Adipocyte (in vitro differentiated cells): ENCODE measurements around the gene SEC14L1.

Source experiments
- DNase-seq: peaks from one replicate; pipeline ENCODE4 v3.0.0-alpha.2; 2015; ENCODE audit warnings: low read depth
- H3K27me3 ChIP-seq: replicated peaks from 2 replicates; pipeline ENCODE4 v1.7.0; 2013; ENCODE audit warnings: mild to moderate bottlenecking, low read length, moderate library complexity; ENCODE audit not compliant: control insufficient read depth, insufficient read depth
- H3K36me3 ChIP-seq: 2 replicates; pipeline ENCODE4 v1.7.0; 2013; ENCODE audit warnings: low read length, mild to moderate bottlenecking, moderate library complexity; ENCODE audit not compliant: control insufficient read depth, insufficient read depth, severe bottlenecking
- H3K4me1 ChIP-seq: 2 replicates; pipeline ENCODE4 v1.7.0; 2013; ENCODE audit warnings: mild to moderate bottlenecking, low read length, moderate library complexity; ENCODE audit not compliant: control insufficient read depth, insufficient read depth
- H3K4me3 ChIP-seq: 2 replicates; pipeline ENCODE4 v1.7.0; 2013; ENCODE audit warnings: mild to moderate bottlenecking, low read length, moderate library complexity
- H3K9ac ChIP-seq: 2 replicates; pipeline ENCODE4 v1.7.0; 2013; ENCODE audit warnings: mild to moderate bottlenecking, low read length, moderate library complexity
- H3K9me3 ChIP-seq: 2 replicates; pipeline ENCODE4 v1.7.0; 2013; ENCODE audit warnings: mild to moderate bottlenecking, low read length, moderate library complexity; ENCODE audit not compliant: control insufficient read depth

Gene SEC14L1

GRCh38 chr17:77203846-77204245 is 63.1 kb downstream of the SEC14L1 start:
- Histone ChIP-seq H3K4me1 (peaks cover 12% of the 10 kb centered on the region), H3K36me3 (peaks cover 80% of the 10 kb centered on the region), H3K27me3 (no peaks in the 10 kb centered on the region), H3K9me3 (no peaks in the 10 kb centered on the region), H3K4me3 (no peak overlapping the region), H3K9ac (no peak overlapping the region)
- no peak for DNase-seq

- no peak for DNase-seq
- no peak overlapping the region for H3K4me3 ChIP-seq
- H3K9ac ChIP-seq: no peak overlapping the region
Measured at GRCh38 chr17:77204536-77204935, 63.8 kb downstream of the SEC14L1 start.

GRCh38 chr17:77205396-77206125 is 64.8 kb downstream of the SEC14L1 start:
- Histone ChIP-seq H3K27me3 (no peaks in the 10 kb centered on the region), H3K9me3 (no peaks in the 10 kb centered on the region), H3K36me3 (peaks cover 83% of the 10 kb centered on the region), H3K9ac (no peak overlapping the region), H3K4me3 (no peak overlapping the region), H3K4me1 (peaks cover 13% of the 10 kb centered on the region)
- no peak for DNase-seq

More at GRCh38 chr17:77204536-77204935, 63.8 kb downstream of the SEC14L1 start:
- Histone ChIP-seq H3K4me1 (peaks cover 13% of the 10 kb centered on the region), H3K36me3 (peaks cover 82% of the 10 kb centered on the region), H3K27me3 (no peaks in the 10 kb centered on the region), H3K9me3 (no peaks in the 10 kb centered on the region)

GRCh38 chr17:77206158-77206956 is 65.6 kb downstream of the SEC14L1 start:
- no peaks in the 10 kb centered on the region for H3K9me3 ChIP-seq
- H3K4me1 ChIP-seq: peaks cover 13% of the 10 kb centered on the region
- H3K4me3 ChIP-seq: no peak overlapping the region
- no peak for DNase-seq
- H3K9ac ChIP-seq: no peak overlapping the region
- H3K27me3 ChIP-seq: no peaks in the 10 kb centered on the region
- peaks cover 83% of the 10 kb centered on the region for H3K36me3 ChIP-seq

GRCh38 chr17:77207689-77208216 is 67.0 kb downstream of the SEC14L1 start:
- H3K9ac ChIP-seq: peak overlapping the region; percentile 58
- no peaks in the 10 kb centered on the region for H3K27me3 ChIP-seq
- peaks cover 89% of the 10 kb centered on the region for H3K36me3 ChIP-seq
- H3K4me1 ChIP-seq: peaks cover 13% of the 10 kb centered on the region
- H3K9me3 ChIP-seq: no peaks in the 10 kb centered on the region
- DNase-seq: no peak
- H3K4me3 ChIP-seq: no peak overlapping the region

- H3K4me1 ChIP-seq: peaks cover 13% of the 10 kb centered on the region
- peaks cover 90% of the 10 kb centered on the region for H3K36me3 ChIP-seq
- H3K27me3 ChIP-seq: no peaks in the 10 kb centered on the region
- peak; percentile 84 for DNase-seq
- no peak overlapping the region for H3K4me3 ChIP-seq
- H3K9ac ChIP-seq: peak overlapping the region; percentile 58
- H3K9me3 ChIP-seq: no peaks in the 10 kb centered on the region
Measured at GRCh38 chr17:77208217-77208808, 67.5 kb downstream of the SEC14L1 start.

- Histone ChIP-seq H3K9me3 (no peaks in the 10 kb centered on the region), H3K4me3 (no peak overlapping the region), H3K4me1 (peaks cover 13% of the 10 kb centered on the region), H3K9ac (no peak overlapping the region), H3K36me3 (peaks cover 90% of the 10 kb centered on the region), H3K27me3 (no peaks in the 10 kb centered on the region)
- DNase-seq: no peak
Measured at GRCh38 chr17:77208856-77209255, 68.1 kb downstream of the SEC14L1 start.

- no peaks in the 10 kb centered on the region for H3K27me3 ChIP-seq
- H3K36me3 ChIP-seq: peaks cover 91% of the 10 kb centered on the region
- H3K4me3 ChIP-seq: no peak overlapping the region
- no peaks in the 10 kb centered on the region for H3K9me3 ChIP-seq
- H3K9ac ChIP-seq: no peak overlapping the region
- no peak for DNase-seq
- H3K4me1 ChIP-seq: peaks cover 13% of the 10 kb centered on the region
Measured at GRCh38 chr17:77209330-77209748, 68.6 kb downstream of the SEC14L1 start.

GRCh38 chr17:77210331-77210730 is 69.6 kb downstream of the SEC14L1 start:
- H3K27me3 ChIP-seq: no peaks in the 10 kb centered on the region
- no peak for DNase-seq
- peaks cover 13% of the 10 kb centered on the region for H3K4me1 ChIP-seq
- no peak overlapping the region for H3K9ac ChIP-seq
- peaks cover 91% of the 10 kb centered on the region for H3K36me3 ChIP-seq
- no peak overlapping the region for H3K4me3 ChIP-seq
- no peaks in the 10 kb centered on the region for H3K9me3 ChIP-seq

- Histone ChIP-seq H3K36me3 (peaks cover 87% of the 10 kb centered on the region), H3K27me3 (no peaks in the 10 kb centered on the region), H3K9me3 (no peaks in the 10 kb centered on the region), H3K4me1 (peaks cover 13% of the 10 kb centered on the region), H3K4me3 (no peak overlapping the region), H3K9ac (no peak overlapping the region)
- no peak for DNase-seq
Measured at GRCh38 chr17:77210946-77211541, 70.3 kb downstream of the SEC14L1 start.

GRCh38 chr17:77211681-77212080 is 70.9 kb downstream of the SEC14L1 start:
- peaks cover 13% of the 10 kb centered on the region for H3K4me1 ChIP-seq
- H3K27me3 ChIP-seq: no peaks in the 10 kb centered on the region
- H3K36me3 ChIP-seq: peaks cover 86% of the 10 kb centered on the region
- H3K4me3 ChIP-seq: no peak overlapping the region
- no peaks in the 10 kb centered on the region for H3K9me3 ChIP-seq
- H3K9ac ChIP-seq: no peak overlapping the region
- no peak for DNase-seq
